Loucy (cell line): ENCODE measurements around the gene TRIM45.

ENCODE experiments used
- H2AFZ ChIP-seq: fragments of 200-600 bp; sonication (generic); 2 replicates; pipeline ENCODE4 v1.6.0; 2016; ENCODE audit warnings: antibody characterized with exemption, mild to moderate bottlenecking, low read length, moderate library complexity
- H3F3A ChIP-seq: fragments of 200-600 bp; 2 replicates; pipeline ENCODE4 v1.6.0; 2016; ENCODE audit warnings: antibody characterized with exemption, low read depth, mild to moderate bottlenecking
- H3K27me3 ChIP-seq: fragments of 200-600 bp; sonication (generic); 2 replicates; pipeline ENCODE4 v1.6.1; 2014; ENCODE audit warnings: low read length, mild to moderate bottlenecking; ENCODE audit not compliant: insufficient read depth, poor library complexity, severe bottlenecking
- H3K36me3 ChIP-seq: fragments of 200-600 bp; sonication (generic); 2 replicates; pipeline ENCODE4 v1.6.1; 2016; ENCODE audit warnings: low read length; ENCODE audit not compliant: insufficient read depth
- H3K4me1 ChIP-seq: fragments of 200-600 bp; sonication (generic); 2 replicates; pipeline ENCODE4 v1.5.1; 2014; ENCODE audit warnings: low read length, mild to moderate bottlenecking; ENCODE audit not compliant: insufficient read depth, poor library complexity, severe bottlenecking
- H3K4me2 ChIP-seq: fragments of 200-600 bp; sonication (generic); 2 replicates; pipeline ENCODE4 v1.6.0; 2014; ENCODE audit warnings: antibody characterized with exemption, low read length, low read depth, mild to moderate bottlenecking; ENCODE audit not compliant: poor library complexity, severe bottlenecking
- H3K4me3 ChIP-seq: fragments of 200-600 bp; sonication (generic); 2 replicates; pipeline ENCODE4 v1.5.1; 2014; ENCODE audit warnings: low read length, mild to moderate bottlenecking, mixed read lengths; ENCODE audit not compliant: poor library complexity, severe bottlenecking
- H3K79me2 ChIP-seq: fragments of 200-600 bp; sonication (generic); 2 replicates; pipeline ENCODE4 v1.6.1; 2014; ENCODE audit warnings: low read length; ENCODE audit not compliant: insufficient read depth
- H3K9ac ChIP-seq: fragments of 200-600 bp; sonication (generic); 2 replicates; pipeline ENCODE4 v1.6.0; 2014; ENCODE audit warnings: mild to moderate bottlenecking, low read depth, low read length, moderate library complexity; ENCODE audit not compliant: poor library complexity, severe bottlenecking
- H3K9me2 ChIP-seq: fragments of 200-600 bp; sonication (generic); replicated peaks from 2 replicates; pipeline ENCODE4 v1.6.1; 2016; ENCODE audit warnings: low read depth, low read length, mixed read lengths
- H3K9me3 ChIP-seq: fragments of 200-600 bp; sonication (generic); 2 replicates; pipeline ENCODE4 v1.6.1; 2014; ENCODE audit warnings: mild to moderate bottlenecking, antibody characterized with exemption, low read length, low read depth; ENCODE audit not compliant: insufficient read depth
- H4K20me1 ChIP-seq: fragments of 200-600 bp; sonication (generic); 2 replicates; pipeline ENCODE4 v1.6.0; 2014; ENCODE audit warnings: antibody characterized with exemption, low read length, mild to moderate bottlenecking; ENCODE audit not compliant: insufficient read depth, poor library complexity, severe bottlenecking
- EZH2phosphoT487 ChIP-seq: fragments of 200-600 bp; IDR thresholded peaks from 2 replicates; pipeline ENCODE4 v1.6.1; 2018; ENCODE audit warnings: antibody characterized with exemption, mild to moderate bottlenecking, moderate library complexity, borderline replicate concordance
- TF ChIP-seq, protein P1 (sequence below): fragments of 200-600 bp; sonication (generic); conservative IDR thresholded peaks from 2 replicates; pipeline ENCODE4 v1.5.1; 2014; ENCODE audit warnings: mild to moderate bottlenecking, antibody characterized with exemption, low read length

Gene TRIM45, protein sequence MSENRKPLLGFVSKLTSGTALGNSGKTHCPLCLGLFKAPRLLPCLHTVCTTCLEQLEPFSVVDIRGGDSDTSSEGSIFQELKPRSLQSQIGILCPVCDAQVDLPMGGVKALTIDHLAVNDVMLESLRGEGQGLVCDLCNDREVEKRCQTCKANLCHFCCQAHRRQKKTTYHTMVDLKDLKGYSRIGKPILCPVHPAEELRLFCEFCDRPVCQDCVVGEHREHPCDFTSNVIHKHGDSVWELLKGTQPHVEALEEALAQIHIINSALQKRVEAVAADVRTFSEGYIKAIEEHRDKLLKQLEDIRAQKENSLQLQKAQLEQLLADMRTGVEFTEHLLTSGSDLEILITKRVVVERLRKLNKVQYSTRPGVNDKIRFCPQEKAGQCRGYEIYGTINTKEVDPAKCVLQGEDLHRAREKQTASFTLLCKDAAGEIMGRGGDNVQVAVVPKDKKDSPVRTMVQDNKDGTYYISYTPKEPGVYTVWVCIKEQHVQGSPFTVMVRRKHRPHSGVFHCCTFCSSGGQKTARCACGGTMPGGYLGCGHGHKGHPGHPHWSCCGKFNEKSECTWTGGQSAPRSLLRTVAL

DNA sequence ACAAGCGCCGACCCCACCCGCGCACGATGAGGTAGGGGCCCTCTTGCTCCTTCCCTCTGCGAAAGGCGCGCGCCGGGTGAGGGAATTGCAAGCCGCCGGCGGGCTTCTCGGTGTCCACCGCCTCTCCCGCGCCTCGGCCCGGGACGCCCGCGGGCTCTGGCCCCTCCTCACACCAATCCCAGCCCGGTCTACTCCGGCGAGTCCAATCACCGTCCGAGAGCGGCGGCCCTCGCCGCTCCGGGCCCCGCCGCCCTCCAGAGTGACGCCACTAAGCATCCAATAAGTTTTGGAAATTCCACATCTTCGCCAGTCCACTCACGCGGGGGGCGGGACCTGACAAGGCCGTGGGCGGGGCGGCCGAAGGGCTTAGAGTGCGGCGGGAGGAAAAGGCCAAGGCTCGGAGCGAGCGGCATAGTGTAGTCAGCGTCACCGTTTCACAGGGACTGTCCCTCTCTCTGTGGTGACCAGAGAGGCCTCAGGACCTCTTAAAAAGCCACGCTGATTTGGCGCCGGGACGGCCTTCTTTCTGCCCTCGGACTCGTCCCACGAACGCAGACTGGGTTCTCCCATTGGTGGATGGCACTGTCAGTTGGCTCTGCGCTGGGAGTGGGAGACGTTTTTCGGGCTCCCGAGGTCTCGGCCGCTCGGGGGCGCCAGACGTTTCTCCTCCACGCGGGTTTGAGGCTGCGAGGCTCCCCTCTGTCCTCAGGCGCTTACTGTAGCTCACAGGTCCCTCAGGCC, at the start of gene TRIM45:
TSS of gene TRIM45 (minus strand) at position 161 of the 741 bp plus-strand sequence. CDS start 548 bp downstream, outside the sequence.
- H3K79me2 ChIP-seq = no peaks in the 10 kb centered on the region
- no peak for TF ChIP-seq EZH2phosphoT487
- TF ChIP-seq, protein P1, sequence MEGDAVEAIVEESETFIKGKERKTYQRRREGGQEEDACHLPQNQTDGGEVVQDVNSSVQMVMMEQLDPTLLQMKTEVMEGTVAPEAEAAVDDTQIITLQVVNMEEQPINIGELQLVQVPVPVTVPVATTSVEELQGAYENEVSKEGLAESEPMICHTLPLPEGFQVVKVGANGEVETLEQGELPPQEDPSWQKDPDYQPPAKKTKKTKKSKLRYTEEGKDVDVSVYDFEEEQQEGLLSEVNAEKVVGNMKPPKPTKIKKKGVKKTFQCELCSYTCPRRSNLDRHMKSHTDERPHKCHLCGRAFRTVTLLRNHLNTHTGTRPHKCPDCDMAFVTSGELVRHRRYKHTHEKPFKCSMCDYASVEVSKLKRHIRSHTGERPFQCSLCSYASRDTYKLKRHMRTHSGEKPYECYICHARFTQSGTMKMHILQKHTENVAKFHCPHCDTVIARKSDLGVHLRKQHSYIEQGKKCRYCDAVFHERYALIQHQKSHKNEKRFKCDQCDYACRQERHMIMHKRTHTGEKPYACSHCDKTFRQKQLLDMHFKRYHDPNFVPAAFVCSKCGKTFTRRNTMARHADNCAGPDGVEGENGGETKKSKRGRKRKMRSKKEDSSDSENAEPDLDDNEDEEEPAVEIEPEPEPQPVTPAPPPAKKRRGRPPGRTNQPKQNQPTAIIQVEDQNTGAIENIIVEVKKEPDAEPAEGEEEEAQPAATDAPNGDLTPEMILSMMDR = peak; percentile 76

GRCh38 chr1:117169871-117170596, 48.5 kb upstream of the TRIM45 start:
- Histone ChIP-seq H3K9me2 (no peaks in the 10 kb centered on the region), H3K9me3 (no peaks in the 10 kb centered on the region), H3K4me1 (no peaks in the 10 kb centered on the region), H3K9ac (no peak overlapping the region), H3K79me2 (no peaks in the 10 kb centered on the region), H2AFZ (no peak overlapping the region), H4K20me1 (no peaks in the 10 kb centered on the region), H3K36me3 (no peaks in the 10 kb centered on the region), H3F3A (no peaks in the 10 kb centered on the region), H3K4me3 (no peak overlapping the region), H3K4me2 (no peak overlapping the region), H3K27me3 (no peaks in the 10 kb centered on the region)
- TF ChIP-seq, protein P1 = no peak
- TF ChIP-seq EZH2phosphoT487 = no peak

More for the DNA sequence above, at the start of gene TRIM45:
- Histone ChIP-seq H3K4me1 (no peaks in the 10 kb centered on the region), H3K4me3 (peak within 1 kb of the TSS; percentile 87), H3K4me2 (peak within 1 kb of the TSS; percentile 76), H4K20me1 (no peaks in the 10 kb centered on the region), H3K9me3 (no peaks in the 10 kb centered on the region), H3K9me2 (no peaks in the 10 kb centered on the region), H2AFZ (peak within 1 kb of the TSS; percentile 99), H3K27me3 (no peaks in the 10 kb centered on the region), H3K36me3 (no peaks in the 10 kb centered on the region), H3K9ac (peak within 1 kb of the TSS; percentile 74), H3F3A (no peaks in the 10 kb centered on the region)

- Histone ChIP-seq H3K9me3 (no peaks in the 10 kb centered on the region), H3K9me2 (no peaks in the 10 kb centered on the region), H3F3A (no peaks in the 10 kb centered on the region), H4K20me1 (no peaks in the 10 kb centered on the region), H3K79me2 (no peaks in the 10 kb centered on the region), H3K36me3 (no peaks in the 10 kb centered on the region), H3K4me2 (no peak overlapping the region), H3K4me3 (no peak overlapping the region), H3K9ac (no peak overlapping the region), H2AFZ (no peak overlapping the region), H3K4me1 (no peaks in the 10 kb centered on the region), H3K27me3 (no peaks in the 10 kb centered on the region)
- TF ChIP-seq, protein P1 = no peak
- TF ChIP-seq EZH2phosphoT487 = no peak
Measured at GRCh38 chr1:117167402-117167801, 45.9 kb upstream of the TRIM45 start.
